ENCODE measurements around the gene FRG2B.
"Not testable (repeated sequence)": the region's sequence is repeated elsewhere in the genome, so short reads cannot be mapped to it uniquely, and the experiment has no call there.

- not testable (repeated sequence) for TF ChIP-seq CTCF, POLR2A (IDR thresholded peaks at IDR 0.05)
These were observed 33.9 kb upstream of the FRG2B start for GRCh38 chr10:133660516-133660915.

Measured in Peyer's patch (tissue), 4 donors.